Measurements from ENCODE around the gene ACVR1B.

ACVR1B gene

GRCh38 chr12:52003591-52003990 lies 52.1 kb downstream of the ACVR1B start:
- in situ Hi-C loops (cut with MboI; ENCODE audit: low sequenced_read_pairs): no loop called here

- in situ Hi-C loops (cut with MboI; ENCODE audit: low sequenced_read_pairs): no loop called here
Observed at GRCh38 chr12:52004042-52004648, 52.6 kb downstream of the ACVR1B start.

GRCh38 chr12:52005218-52005902 lies 53.9 kb downstream of the ACVR1B start:
- in situ Hi-C loops (cut with MboI; ENCODE audit: low sequenced_read_pairs): no loop called here

- in situ Hi-C loops (cut with MboI; ENCODE audit: low sequenced_read_pairs): no loop called here
Observed at GRCh38 chr12:52005903-52006703, 54.6 kb downstream of the ACVR1B start.

GRCh38 chr12:52006726-52007157 lies 55.2 kb downstream of the ACVR1B start, which contains the start of gene TAMALIN:
Gene TAMALIN (plus strand): TSS chr12:52006946. CDS start chr12:52007020, 74 bp downstream.
- in situ Hi-C loops (cut with MboI; ENCODE audit: low sequenced_read_pairs): no loop called here

- in situ Hi-C loops (cut with MboI; ENCODE audit: low sequenced_read_pairs): no loop called here
Observed at GRCh38 chr12:52007158-52007921, 55.8 kb downstream of the ACVR1B start.

GRCh38 chr12:52007982-52008510 lies 56.5 kb downstream of the ACVR1B start:
- in situ Hi-C loops (cut with MboI; ENCODE audit: low sequenced_read_pairs): no loop called here

- in situ Hi-C loops (cut with MboI; ENCODE audit: low sequenced_read_pairs): no loop called here
Observed at GRCh38 chr12:52009081-52009751, 57.7 kb downstream of the ACVR1B start.

GRCh38 chr12:52010152-52010622 lies 58.7 kb downstream of the ACVR1B start:
- in situ Hi-C loops (cut with MboI; ENCODE audit: low sequenced_read_pairs): no loop called here

- in situ Hi-C loops (cut with MboI; ENCODE audit: low sequenced_read_pairs): no loop called here
Observed at GRCh38 chr12:52010692-52011601, 59.4 kb downstream of the ACVR1B start.

GRCh38 chr12:52011602-52012214 lies 60.2 kb downstream of the ACVR1B start:
- in situ Hi-C loops (cut with MboI; ENCODE audit: low sequenced_read_pairs): no loop called here

- in situ Hi-C loops (cut with MboI; ENCODE audit: low sequenced_read_pairs): no loop called here
Observed at GRCh38 chr12:52013626-52014310, 62.3 kb downstream of the ACVR1B start.

- in situ Hi-C loops (cut with MboI; ENCODE audit: low sequenced_read_pairs): no loop called here
Observed at GRCh38 chr12:52014567-52015530, 63.4 kb downstream of the ACVR1B start.

- in situ Hi-C loops (cut with MboI; ENCODE audit: low sequenced_read_pairs): no loop called here
Observed at GRCh38 chr12:52015532-52016041, 64.1 kb downstream of the ACVR1B start.

- in situ Hi-C loops (cut with MboI; ENCODE audit: low sequenced_read_pairs): no loop called here
Observed at GRCh38 chr12:52018433-52019112, 67.1 kb downstream of the ACVR1B start.
